ENCODE data around the gene RIPOR2.
"Not testable (repeated sequence)": the region's sequence is repeated elsewhere in the genome, so short reads cannot be mapped to it uniquely, and the experiment has no call there.

Gene RIPOR2

GRCh38 chr6:24887545-24888140 lies 48.1 kb downstream of the RIPOR2 start:
- TF ChIP-seq FOXP2 (optimal IDR thresholded peaks at IDR 0.05; ENCODE audit: control extremely low read depth, extremely low read length, insufficient read depth) = no peak
- no peak for TF ChIP-seq POLR2AphosphoS5 (IDR thresholded peaks at IDR 0.05; ENCODE audit: borderline replicate concordance, low read depth, low read length)
- no peak for TF ChIP-seq EZH2 (IDR thresholded peaks at IDR 0.05)
- Histone ChIP-seq H3K27ac (no peak overlapping the region), H3K9me3 (ENCODE audit: low read depth, low read length) (no peaks in the 10 kb centered on the region), H3K9ac (ENCODE audit: insufficient read length) (no peak overlapping the region), H3K36me3 (ENCODE audit: insufficient read depth, low read length) (no peaks in the 10 kb centered on the region), H3K4me3 (no peak overlapping the region)
- no peak for DNase-seq (ENCODE audit: low read depth, low spot score)

- no peak overlapping the region for H3K27ac ChIP-seq
Measured at GRCh38 chr6:24883618-24884017, 52.1 kb downstream of the RIPOR2 start.

GRCh38 chr6:24882835-24883555 lies 52.8 kb downstream of the RIPOR2 start:
- no peak for DNase-seq (ENCODE audit: low read depth, low spot score)
- H3K9ac ChIP-seq (ENCODE audit: insufficient read length) = no peak overlapping the region
- H3K27ac ChIP-seq = no peak overlapping the region
- H3K36me3 ChIP-seq (ENCODE audit: insufficient read depth, low read length) = no peaks in the 10 kb centered on the region
- TF ChIP-seq FOXP2 (optimal IDR thresholded peaks at IDR 0.05; ENCODE audit: control extremely low read depth, extremely low read length, insufficient read depth) = no peak
- no peaks in the 10 kb centered on the region for H3K9me3 ChIP-seq (ENCODE audit: low read depth, low read length)
- no peak overlapping the region for H3K4me3 ChIP-seq

More at GRCh38 chr6:24883618-24884017, 52.1 kb downstream of the RIPOR2 start:
- Histone ChIP-seq H3K36me3 (ENCODE audit: insufficient read depth, low read length) (no peaks in the 10 kb centered on the region), H3K4me3 (no peak overlapping the region), H3K9ac (ENCODE audit: insufficient read length) (no peak overlapping the region), H3K9me3 (ENCODE audit: low read depth, low read length) (no peaks in the 10 kb centered on the region)
- DNase-seq (ENCODE audit: low read depth, low spot score) = no peak
- TF ChIP-seq EZH2 (IDR thresholded peaks at IDR 0.05) (no peak), FOXP2 (optimal IDR thresholded peaks at IDR 0.05; ENCODE audit: control extremely low read depth, extremely low read length, insufficient read depth) (no peak), POLR2AphosphoS5 (IDR thresholded peaks at IDR 0.05; ENCODE audit: borderline replicate concordance, low read depth, low read length) (no peak)

- no peak for TF ChIP-seq POLR2AphosphoS5 (IDR thresholded peaks at IDR 0.05; ENCODE audit: borderline replicate concordance, low read depth, low read length)
- TF ChIP-seq EZH2 (IDR thresholded peaks at IDR 0.05) = no peak
- TF ChIP-seq FOXP2 (optimal IDR thresholded peaks at IDR 0.05; ENCODE audit: control extremely low read depth, extremely low read length, insufficient read depth) = no peak
- H3K9me3 ChIP-seq (ENCODE audit: low read depth, low read length) = no peaks in the 10 kb centered on the region
- no peak overlapping the region for H3K9ac ChIP-seq (ENCODE audit: insufficient read length)
- no peaks in the 10 kb centered on the region for H3K36me3 ChIP-seq (ENCODE audit: insufficient read depth, low read length)
- DNase-seq (ENCODE audit: low read depth, low spot score) = no peak
- H3K4me3 ChIP-seq = no peak overlapping the region
- no peak overlapping the region for H3K27ac ChIP-seq
Measured at GRCh38 chr6:24882295-24882694, 53.5 kb downstream of the RIPOR2 start.

GRCh38 chr6:24881376-24881775 lies 54.4 kb downstream of the RIPOR2 start:
- Histone ChIP-seq H3K9me3 (ENCODE audit: low read depth, low read length) (no peaks in the 10 kb centered on the region), H3K27ac (no peak overlapping the region), H3K36me3 (ENCODE audit: insufficient read depth, low read length) (no peaks in the 10 kb centered on the region), H3K9ac (ENCODE audit: insufficient read length) (no peak overlapping the region), H3K4me3 (no peak overlapping the region)
- TF ChIP-seq POLR2AphosphoS5 (IDR thresholded peaks at IDR 0.05; ENCODE audit: borderline replicate concordance, low read depth, low read length) = no peak
- TF ChIP-seq FOXP2 (optimal IDR thresholded peaks at IDR 0.05; ENCODE audit: control extremely low read depth, extremely low read length, insufficient read depth) = no peak
- TF ChIP-seq EZH2 (IDR thresholded peaks at IDR 0.05) = no peak
- no peak for DNase-seq (ENCODE audit: low read depth, low spot score)

- no peak for TF ChIP-seq EZH2 (IDR thresholded peaks at IDR 0.05)
- TF ChIP-seq FOXP2 (optimal IDR thresholded peaks at IDR 0.05; ENCODE audit: control extremely low read depth, extremely low read length, insufficient read depth) = no peak
- TF ChIP-seq POLR2AphosphoS5 (IDR thresholded peaks at IDR 0.05; ENCODE audit: borderline replicate concordance, low read depth, low read length) = no peak
- Histone ChIP-seq H3K4me3 (no peak overlapping the region), H3K27ac (no peak overlapping the region), H3K9ac (ENCODE audit: insufficient read length) (no peak overlapping the region), H3K36me3 (ENCODE audit: insufficient read depth, low read length) (no peaks in the 10 kb centered on the region), H3K9me3 (ENCODE audit: low read depth, low read length) (no peaks in the 10 kb centered on the region)
- no peak for DNase-seq (ENCODE audit: low read depth, low spot score)
Measured at GRCh38 chr6:24880451-24880850, 55.3 kb downstream of the RIPOR2 start.

- TF ChIP-seq FOXP2 (optimal IDR thresholded peaks at IDR 0.05; ENCODE audit: control extremely low read depth, extremely low read length, insufficient read depth) = no peak
- no peak for TF ChIP-seq POLR2AphosphoS5 (IDR thresholded peaks at IDR 0.05; ENCODE audit: borderline replicate concordance, low read depth, low read length)
- no peak for TF ChIP-seq EZH2 (IDR thresholded peaks at IDR 0.05)
- no peak overlapping the region for H3K9ac ChIP-seq (ENCODE audit: insufficient read length)
- H3K36me3 ChIP-seq (ENCODE audit: insufficient read depth, low read length) = no peaks in the 10 kb centered on the region
Measured at GRCh38 chr6:24879351-24879750, 56.4 kb downstream of the RIPOR2 start.

GRCh38 chr6:24877747-24878146 lies 58.0 kb downstream of the RIPOR2 start:
- H3K9ac ChIP-seq (ENCODE audit: insufficient read length); H3K9me3 ChIP-seq (ENCODE audit: low read depth, low read length); H3K36me3 ChIP-seq (ENCODE audit: insufficient read depth, low read length); H3K27ac ChIP-seq; DNase-seq (ENCODE audit: low read depth, low spot score); H3K4me3 ChIP-seq: not testable (repeated sequence)

More at GRCh38 chr6:24879351-24879750, 56.4 kb downstream of the RIPOR2 start:
- DNase-seq (ENCODE audit: low read depth, low spot score) = no peak
- Histone ChIP-seq H3K9me3 (ENCODE audit: low read depth, low read length) (no peaks in the 10 kb centered on the region), H3K4me3 (no peak overlapping the region), H3K27ac (no peak overlapping the region)
